AG09319 (cell line): ENCODE results near the gene BPIFB3.

Experiments used
- DNase-seq: peaks from one replicate; pipeline ENCODE4 v3.0.0-alpha.2; 2010; ENCODE audit warnings: low read depth; ENCODE audit errors: extremely low read depth
- CTCF ChIP-seq: IDR thresholded peaks from 2 replicates; pipeline ENCODE4 v1.5.1; 2011; ENCODE audit warnings: low read depth, mild to moderate bottlenecking, inconsistent platforms, low read length, moderate library complexity

The BPIFB3 gene

GRCh38 chr20:33008336-33009213 is 45.1 kb upstream of the BPIFB3 start:
- DNase-seq, result no peak
- TF ChIP-seq CTCF, result no peak

- no peak for DNase-seq
- no peak for TF ChIP-seq CTCF
Observed at GRCh38 chr20:33009214-33010132, 44.2 kb upstream of the BPIFB3 start.

GRCh38 chr20:33010133-33010504 is 43.6 kb upstream of the BPIFB3 start:
- TF ChIP-seq CTCF, result no peak
- no peak for DNase-seq

- no peak for DNase-seq
- no peak for TF ChIP-seq CTCF
Observed at GRCh38 chr20:33010674-33011449, 42.8 kb upstream of the BPIFB3 start.

GRCh38 chr20:33012327-33013189 is 41.1 kb upstream of the BPIFB3 start:
- no peak for TF ChIP-seq CTCF
- DNase-seq, result no peak

- no peak for TF ChIP-seq CTCF
- DNase-seq, result no peak
Observed at GRCh38 chr20:33013701-33014326, 39.9 kb upstream of the BPIFB3 start.
